DND-41 (cell line): Measurements from ENCODE around the gene NOS1AP.

Experiments used
- ATAC-seq: fragments of 200-7000 bp; cut with Tn5 transposase; 3 replicates; pipeline ENCODE4 v1.9.1; 2021; ENCODE audit warnings: low read depth; ENCODE audit not compliant: insufficient read depth
- DNase-seq: peaks from one replicate; pipeline ENCODE4 v3.0.0-alpha.2; 2020
- H2AFZ ChIP-seq: 2 replicates; pipeline ENCODE4 v1.6.0; 2012; ENCODE audit warnings: low read depth, low read length
- H3K27ac ChIP-seq: 2 replicates; pipeline ENCODE4 v1.5.1; 2012; ENCODE audit warnings: low read length, inconsistent platforms
- H3K27me3 ChIP-seq: fragments of 200-600 bp; sonication (generic); 2 replicates; pipeline ENCODE4 v1.6.0; 2012; ENCODE audit warnings: low read length, mild to moderate bottlenecking, inconsistent platforms; ENCODE audit not compliant: insufficient read depth, poor library complexity
- H3K36me3 ChIP-seq: 2 replicates; pipeline ENCODE4 v1.5.1; 2012; ENCODE audit warnings: low read length, inconsistent platforms; ENCODE audit not compliant: insufficient read depth
- H3K4me1 ChIP-seq: 2 replicates; pipeline ENCODE4 v1.5.1; 2012; ENCODE audit warnings: mild to moderate bottlenecking, low read length; ENCODE audit not compliant: insufficient read depth
- H3K4me2 ChIP-seq: 2 replicates; pipeline ENCODE4 v1.6.0; 2012; ENCODE audit warnings: mild to moderate bottlenecking, moderate library complexity, low read length, inconsistent platforms; ENCODE audit not compliant: insufficient read depth
- H3K4me3 ChIP-seq, 2 experiments: fragments of 200-600 bp in 1 of 2; shearing (Covaris generic) in 1 of 2; 2 replicates each; pipeline ENCODE4 v1.5.1; 2012 to 2016; ENCODE audit warnings: inconsistent platforms in 2 of 2, low read length in 2 of 2, mild to moderate bottlenecking in 2 of 2, low read depth in 1 of 2, moderate library complexity in 1 of 2
- H3K79me2 ChIP-seq: 2 replicates; pipeline ENCODE4 v1.6.0; 2012; ENCODE audit warnings: low read length, inconsistent platforms; ENCODE audit not compliant: insufficient read depth
- H3K9ac ChIP-seq: 2 replicates; pipeline ENCODE4 v1.6.0; 2012; ENCODE audit warnings: low read depth, mild to moderate bottlenecking, inconsistent platforms, low read length, moderate library complexity
- H3K9me3 ChIP-seq: 2 replicates; pipeline ENCODE4 v1.5.1; 2012; ENCODE audit warnings: low read length, moderate library complexity, mild to moderate bottlenecking, inconsistent platforms; ENCODE audit not compliant: insufficient read depth, severe bottlenecking
- H4K20me1 ChIP-seq: 2 replicates; pipeline ENCODE4 v1.6.0; 2012; ENCODE audit warnings: low read length; ENCODE audit not compliant: insufficient read depth
- EZH2 ChIP-seq: IDR thresholded peaks from 3 replicates; pipeline ENCODE4 v1.6.1; 2012; ENCODE audit warnings: borderline replicate concordance, low read depth, mild to moderate bottlenecking, moderate library complexity, low read length, inconsistent platforms; ENCODE audit not compliant: severe bottlenecking
- TF ChIP-seq, protein P1 (sequence below): IDR thresholded peaks from 2 replicates; pipeline ENCODE4 v1.5.1; 2012; ENCODE audit warnings: borderline replicate concordance, low read length, moderate library complexity, mild to moderate bottlenecking; ENCODE audit not compliant: poor library complexity, severe bottlenecking; ENCODE audit errors: extremely low read depth

The NOS1AP gene

DNA sequence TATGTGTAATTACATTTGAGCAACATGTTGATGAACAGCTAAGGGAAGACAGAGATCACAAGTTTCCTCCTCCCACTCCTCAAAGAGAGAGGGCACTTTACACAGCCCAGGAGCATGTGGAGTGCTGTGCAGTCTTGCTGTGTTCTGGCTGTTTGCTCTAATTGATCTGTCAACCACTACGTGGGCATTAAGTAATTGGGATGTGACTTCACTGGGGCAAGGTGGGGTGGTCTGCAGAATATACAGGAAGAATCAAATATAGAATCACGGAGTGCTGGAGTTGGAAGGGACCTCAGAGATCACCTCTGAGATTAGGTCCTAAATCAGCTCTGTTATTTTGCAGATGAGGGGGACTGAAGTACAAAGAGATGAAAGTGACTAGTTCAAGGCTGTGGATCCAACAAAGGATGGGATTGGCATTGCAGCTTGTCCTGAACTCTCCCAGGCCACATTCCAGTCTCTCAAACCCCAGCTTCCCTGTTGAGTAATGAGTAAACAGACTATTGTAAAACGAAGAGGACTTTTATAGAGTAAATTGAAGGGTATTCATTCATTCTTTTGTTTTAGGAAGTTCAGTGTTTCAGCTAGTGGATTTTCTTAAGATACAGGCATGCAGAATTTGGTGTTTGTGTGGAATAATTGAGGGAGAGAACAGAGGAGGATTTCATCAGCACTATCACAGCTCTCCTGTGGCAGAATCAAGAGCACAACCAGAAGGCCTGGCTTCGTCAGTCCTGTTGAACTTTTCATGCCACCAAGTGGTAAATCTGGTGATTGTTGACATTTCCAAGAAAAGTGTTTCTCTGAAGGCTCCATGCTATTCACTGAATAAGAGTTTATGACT, 22.4 kb downstream of the NOS1AP start:
- no peaks in the 10 kb centered on the region for H3K4me1 ChIP-seq
- no peaks in the 10 kb centered on the region for H3K79me2 ChIP-seq
- no peak overlapping the region for H2AFZ ChIP-seq
- no peaks in the 10 kb centered on the region for H3K36me3 ChIP-seq
- ATAC-seq (no peak), DNase-seq (no peak)
- H3K9ac ChIP-seq = no peak overlapping the region
- peaks cover 33% of the 10 kb centered on the region for H3K27me3 ChIP-seq
- H4K20me1 ChIP-seq = no peaks in the 10 kb centered on the region
- H3K9me3 ChIP-seq = no peaks in the 10 kb centered on the region
- no peak overlapping the region for H3K27ac ChIP-seq
- no peak for TF ChIP-seq EZH2
- TF ChIP-seq, protein P1, sequence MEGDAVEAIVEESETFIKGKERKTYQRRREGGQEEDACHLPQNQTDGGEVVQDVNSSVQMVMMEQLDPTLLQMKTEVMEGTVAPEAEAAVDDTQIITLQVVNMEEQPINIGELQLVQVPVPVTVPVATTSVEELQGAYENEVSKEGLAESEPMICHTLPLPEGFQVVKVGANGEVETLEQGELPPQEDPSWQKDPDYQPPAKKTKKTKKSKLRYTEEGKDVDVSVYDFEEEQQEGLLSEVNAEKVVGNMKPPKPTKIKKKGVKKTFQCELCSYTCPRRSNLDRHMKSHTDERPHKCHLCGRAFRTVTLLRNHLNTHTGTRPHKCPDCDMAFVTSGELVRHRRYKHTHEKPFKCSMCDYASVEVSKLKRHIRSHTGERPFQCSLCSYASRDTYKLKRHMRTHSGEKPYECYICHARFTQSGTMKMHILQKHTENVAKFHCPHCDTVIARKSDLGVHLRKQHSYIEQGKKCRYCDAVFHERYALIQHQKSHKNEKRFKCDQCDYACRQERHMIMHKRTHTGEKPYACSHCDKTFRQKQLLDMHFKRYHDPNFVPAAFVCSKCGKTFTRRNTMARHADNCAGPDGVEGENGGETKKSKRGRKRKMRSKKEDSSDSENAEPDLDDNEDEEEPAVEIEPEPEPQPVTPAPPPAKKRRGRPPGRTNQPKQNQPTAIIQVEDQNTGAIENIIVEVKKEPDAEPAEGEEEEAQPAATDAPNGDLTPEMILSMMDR = no peak
- H3K4me2 ChIP-seq = no peak overlapping the region
- H3K4me3 ChIP-seq = no peak overlapping the region

DNA sequence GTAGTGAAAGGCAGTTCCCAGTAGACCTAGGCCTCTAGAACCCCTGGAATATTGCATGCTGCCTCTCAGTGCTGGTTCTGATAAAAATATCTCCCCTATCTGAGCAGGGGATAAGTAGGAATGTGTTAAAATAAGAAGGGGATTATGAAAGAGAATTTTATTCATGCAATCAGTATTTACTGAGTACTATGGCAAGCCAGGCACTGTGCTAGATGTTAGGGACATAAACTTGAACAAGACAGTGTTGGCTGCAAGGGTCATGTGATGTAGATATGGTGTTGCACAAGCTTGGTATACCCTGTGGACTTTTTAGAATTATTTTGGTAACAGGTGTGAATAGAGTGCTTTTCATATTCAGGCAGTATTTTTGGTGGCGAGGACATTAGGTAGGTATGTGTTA, 23.6 kb downstream of the NOS1AP start:
- Histone ChIP-seq H3K9ac (no peak overlapping the region), H3K79me2 (no peaks in the 10 kb centered on the region), H3K4me1 (no peaks in the 10 kb centered on the region), H3K36me3 (no peaks in the 10 kb centered on the region), H3K27me3 (peaks cover 33% of the 10 kb centered on the region), H3K4me3 (no peak overlapping the region), H2AFZ (no peak overlapping the region), H3K9me3 (no peaks in the 10 kb centered on the region), H3K27ac (no peak overlapping the region), H3K4me2 (no peak overlapping the region), H4K20me1 (no peaks in the 10 kb centered on the region)
- TF ChIP-seq EZH2 = no peak
- TF ChIP-seq, protein P1 = no peak
- no peak for DNase-seq
- ATAC-seq = no peak

DNA sequence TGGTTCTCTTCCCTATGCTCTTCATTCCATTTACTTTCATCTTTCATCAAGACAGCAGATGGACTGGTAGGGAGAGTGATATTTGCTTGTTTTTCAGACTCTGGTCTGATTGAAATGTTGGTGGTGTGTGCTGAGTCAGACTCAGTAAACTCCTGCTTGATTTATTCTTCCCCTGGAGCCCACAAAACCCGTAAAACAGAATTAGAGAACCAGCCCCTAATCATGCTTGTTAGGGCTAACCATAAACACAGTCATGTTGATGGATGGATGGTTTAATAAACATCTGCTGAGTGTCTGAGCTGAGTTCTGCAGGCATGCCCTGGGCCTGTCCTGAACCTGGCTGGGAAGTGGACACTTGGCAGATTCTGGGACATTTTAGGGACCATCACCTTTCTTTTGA, 24.8 kb downstream of the NOS1AP start:
- Histone ChIP-seq H4K20me1 (no peaks in the 10 kb centered on the region), H3K27me3 (peaks cover 26% of the 10 kb centered on the region), H3K36me3 (no peaks in the 10 kb centered on the region), H2AFZ (no peak overlapping the region), H3K27ac (no peak overlapping the region), H3K4me2 (no peak overlapping the region), H3K4me3 (no peak overlapping the region), H3K9me3 (no peaks in the 10 kb centered on the region), H3K9ac (no peak overlapping the region), H3K79me2 (no peaks in the 10 kb centered on the region), H3K4me1 (no peaks in the 10 kb centered on the region)
- ATAC-seq (no peak), DNase-seq (no peak)
- TF ChIP-seq EZH2 = no peak
- TF ChIP-seq, protein P1 = no peak

- no peak overlapping the region for H3K4me2 ChIP-seq
- TF ChIP-seq, protein P1 = no peak
- no peak for TF ChIP-seq EZH2
- H3K27me3 ChIP-seq = peaks cover 23% of the 10 kb centered on the region
- no peaks in the 10 kb centered on the region for H3K79me2 ChIP-seq
- H3K4me1 ChIP-seq = no peaks in the 10 kb centered on the region
- no peak for ATAC-seq
- H3K9me3 ChIP-seq = no peaks in the 10 kb centered on the region
- H2AFZ ChIP-seq = no peak overlapping the region
- DNase-seq = no peak
- H4K20me1 ChIP-seq = no peaks in the 10 kb centered on the region
- H3K36me3 ChIP-seq = no peaks in the 10 kb centered on the region
- no peak overlapping the region for H3K9ac ChIP-seq
- no peak overlapping the region for H3K4me3 ChIP-seq
- H3K27ac ChIP-seq = no peak overlapping the region
Measured at GRCh38 chr1:162094723-162095122, 25.2 kb downstream of the NOS1AP start.
